Suppressor macrophage (primary cell): ENCODE data around the gene LRTM2.
"Not testable (repeated sequence)": the region's sequence is repeated elsewhere in the genome, so short reads cannot be mapped to it uniquely, and the experiment has no call there.

Experiments used
- DNase-seq, 4 experiments: peaks; one replicate each; pipeline ENCODE4 v3.0.0-alpha.2; 2020 to 2022

The LRTM2 gene

GRCh38 chr12:1811281-1811947, 9.0 kb upstream of the LRTM2 start:
- peak; percentile 49 to 86 (median 80) for DNase-seq

GRCh38 chr12:1811948-1812291, 8.4 kb upstream of the LRTM2 start:
- no peak for DNase-seq

GRCh38 chr12:1812650-1813302, 7.6 kb upstream of the LRTM2 start:
- peak; percentile 87 to 93 (median 92) for DNase-seq

GRCh38 chr12:1814266-1814665, 6.1 kb upstream of the LRTM2 start:
- peak in 3 of 4 experiments; percentile 24 to 43 (median 43) for DNase-seq

DNA sequence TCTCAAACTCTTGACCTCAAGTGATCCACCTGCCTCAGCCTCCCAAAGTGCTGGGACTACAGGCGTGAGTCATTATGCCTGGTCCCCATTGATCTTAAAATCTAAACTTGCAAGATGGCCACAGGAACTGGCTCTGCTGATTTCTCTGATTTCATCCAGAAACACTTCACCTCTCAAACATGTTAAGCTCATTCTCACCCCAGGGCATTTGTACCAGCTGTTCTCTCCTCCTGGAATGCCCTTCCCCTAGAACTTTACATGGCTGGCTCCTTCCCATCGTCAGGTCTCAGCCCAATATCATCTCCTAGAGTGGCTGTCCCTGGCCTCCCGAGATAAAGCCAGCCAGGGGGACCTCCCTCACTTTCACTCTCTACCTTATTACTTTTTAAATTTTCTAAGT, 5.3 kb upstream of the LRTM2 start:
- no peak for DNase-seq

- DNase-seq, result peak in 1 of 4 experiments; percentile 30
These were observed 4.3 kb upstream of the LRTM2 start for GRCh38 chr12:1815814-1816729.

DNA sequence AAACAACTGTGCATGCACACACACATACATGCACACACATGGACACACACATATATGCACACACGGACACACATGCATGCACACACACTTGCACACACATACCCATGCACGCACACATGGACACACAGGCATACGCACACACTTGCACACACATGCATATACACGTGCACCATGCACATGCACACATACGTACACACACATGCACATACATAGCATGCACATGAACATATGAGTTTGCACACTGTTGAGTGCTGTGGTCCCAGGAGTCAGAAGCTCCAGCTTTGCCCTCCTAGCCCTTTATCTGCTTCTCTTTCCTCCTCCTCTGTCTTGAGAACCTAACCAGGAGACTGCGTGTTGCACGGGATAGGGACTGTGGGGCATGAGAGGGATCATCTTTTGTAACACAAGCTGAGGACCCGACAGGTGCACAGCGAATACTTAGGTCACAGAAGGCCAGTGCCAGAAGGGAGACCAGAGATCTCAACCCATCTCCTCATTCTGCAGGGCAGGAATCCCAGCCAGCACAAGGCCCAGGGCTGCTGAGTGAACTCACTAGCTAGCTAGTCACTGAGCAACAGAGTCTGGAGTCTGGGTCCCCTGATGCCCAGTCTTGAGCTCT, 3.5 kb upstream of the LRTM2 start:
- DNase-seq, result no peak

DNA sequence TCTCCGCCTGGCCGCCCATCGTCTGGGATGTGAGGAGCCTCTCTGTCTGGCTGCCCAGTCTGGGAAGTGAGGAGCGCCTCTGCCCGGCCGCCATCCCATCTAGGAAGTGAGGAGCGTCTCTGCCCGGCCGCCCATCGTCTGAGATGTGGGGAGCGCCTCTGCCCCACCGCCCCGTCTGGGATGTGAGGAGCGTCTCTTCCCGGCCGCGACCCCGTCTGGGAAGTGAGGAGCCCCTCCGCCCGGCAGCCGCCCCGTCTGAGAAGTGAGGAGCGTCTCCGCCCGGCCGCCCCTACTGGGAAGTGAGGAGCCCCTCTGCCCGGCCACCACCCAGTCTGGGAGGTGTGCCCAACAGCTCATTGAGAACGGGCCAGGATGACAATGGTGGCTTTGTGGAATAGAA, 2.4 kb upstream of the LRTM2 start:
- DNase-seq, result not testable (repeated sequence)

GRCh38 chr12:1819050-1819449, 1.3 kb upstream of the LRTM2 start:
- peak in 1 of 4 experiments; percentile 26 for DNase-seq

DNA sequence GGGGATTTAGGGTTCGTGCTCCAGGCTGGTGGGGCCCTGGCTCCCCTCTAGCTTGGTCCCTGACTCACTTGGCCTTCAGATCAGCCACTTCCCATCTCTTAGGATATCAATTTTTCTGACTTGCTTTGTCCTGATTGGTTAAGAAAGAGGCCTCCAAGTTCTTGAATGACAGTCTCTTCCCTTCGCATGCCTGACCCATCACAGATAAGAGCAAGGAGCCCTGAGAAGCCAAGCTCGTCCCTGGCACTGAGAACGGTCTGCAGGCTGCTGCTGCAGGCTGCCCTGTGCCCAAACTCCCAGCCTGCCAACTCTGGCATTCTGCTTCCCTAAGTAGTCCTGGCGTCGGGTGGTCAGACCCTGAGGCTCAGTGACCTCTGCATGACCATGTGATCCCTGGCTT, 794 bp upstream of the LRTM2 start:
- no peak for DNase-seq

GRCh38 chr12:1820896-1821291, 529 bp downstream of the LRTM2 start:
- DNase-seq, result no peak

GRCh38 chr12:1821805-1822204, 1.4 kb downstream of the LRTM2 start:
- peak in 3 of 4 experiments; percentile 31 to 59 (median 52) for DNase-seq

DNA sequence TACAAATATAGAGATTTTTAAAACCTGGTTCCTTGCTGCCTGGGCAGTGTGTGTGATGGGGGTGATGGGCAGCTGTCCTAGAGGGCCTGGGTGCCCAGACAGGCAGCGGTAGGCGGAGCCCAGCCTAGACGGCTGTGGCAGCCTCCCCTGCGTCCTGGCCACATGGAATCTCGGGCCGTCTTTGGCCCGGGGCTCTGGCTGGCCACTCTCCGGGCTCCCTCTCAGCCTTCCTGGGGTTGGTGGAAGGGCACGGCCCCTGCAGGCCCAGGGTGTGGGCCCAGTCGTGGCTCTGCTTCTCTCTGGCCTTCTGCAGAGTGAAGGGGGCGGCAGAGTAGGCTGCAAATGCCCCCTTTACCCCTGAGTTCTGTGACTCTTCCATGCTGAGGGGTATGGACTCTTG, 2.3 kb downstream of the LRTM2 start:
- DNase-seq, result no peak

- DNase-seq, result no peak
These were observed 2.9 kb downstream of the LRTM2 start for GRCh38 chr12:1823237-1823636.

DNA sequence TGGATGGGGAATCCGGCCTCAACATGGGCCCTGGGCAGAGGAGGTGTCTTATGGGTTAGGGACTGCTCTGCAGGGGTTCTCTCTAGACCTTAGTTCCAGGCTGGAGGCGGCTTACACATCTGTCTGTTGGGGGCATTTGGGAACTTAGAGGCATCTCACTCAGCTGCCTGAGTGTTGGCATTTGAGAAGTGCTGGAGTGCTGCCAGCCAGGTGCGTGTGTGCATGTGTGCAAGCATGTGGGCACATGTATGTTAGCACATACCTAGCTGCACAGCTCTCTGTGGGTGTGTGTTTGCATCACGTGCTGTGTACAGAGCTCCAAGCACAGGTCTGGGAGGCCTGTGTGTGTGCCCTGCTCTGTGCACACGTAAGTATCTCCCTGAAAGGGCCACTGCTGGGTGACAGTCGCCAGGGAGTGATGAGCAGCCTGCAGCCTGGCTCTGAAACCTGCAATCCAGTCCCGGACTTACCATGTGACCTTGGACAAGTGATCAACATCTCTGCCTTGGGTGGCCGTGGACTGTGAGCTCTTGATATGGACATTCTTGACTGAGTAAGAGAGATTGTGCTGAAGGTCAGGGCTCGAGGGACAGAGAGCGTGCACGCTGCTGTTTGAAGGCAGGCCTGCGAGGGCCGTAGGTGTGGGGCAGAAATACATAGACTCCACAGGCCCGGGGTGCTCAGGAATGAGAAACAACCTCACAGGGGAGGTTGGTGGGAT, 5.2 kb downstream of the LRTM2 start:
- no peak for DNase-seq

DNA sequence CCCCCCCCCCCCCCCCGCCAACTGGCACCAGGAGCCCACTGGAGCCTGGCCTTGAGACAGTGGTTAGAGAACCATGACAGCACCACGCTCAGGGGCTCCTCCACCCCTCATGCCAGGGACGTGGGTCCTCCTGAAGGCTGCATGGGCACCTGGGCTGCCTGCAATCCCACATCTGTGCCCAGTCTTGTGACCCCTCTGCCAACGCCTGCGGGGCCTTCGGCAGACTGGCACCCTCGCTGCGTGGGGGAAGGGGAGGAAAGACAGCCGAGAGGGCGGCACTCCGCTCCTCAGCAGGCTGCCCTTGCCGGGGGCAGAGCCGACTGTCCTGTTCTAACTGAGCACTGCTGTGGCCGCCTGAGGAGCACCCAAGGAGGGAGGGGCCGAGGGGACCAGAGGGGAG, 6.0 kb downstream of the LRTM2 start:
- DNase-seq, result no peak

GRCh38 chr12:1826867-1827705, 6.7 kb downstream of the LRTM2 start:
- DNase-seq, result no peak

- DNase-seq, result no peak
These were observed 7.8 kb downstream of the LRTM2 start for GRCh38 chr12:1827826-1828805.

- DNase-seq, result no peak
These were observed 8.5 kb downstream of the LRTM2 start for GRCh38 chr12:1828856-1829255.

DNA sequence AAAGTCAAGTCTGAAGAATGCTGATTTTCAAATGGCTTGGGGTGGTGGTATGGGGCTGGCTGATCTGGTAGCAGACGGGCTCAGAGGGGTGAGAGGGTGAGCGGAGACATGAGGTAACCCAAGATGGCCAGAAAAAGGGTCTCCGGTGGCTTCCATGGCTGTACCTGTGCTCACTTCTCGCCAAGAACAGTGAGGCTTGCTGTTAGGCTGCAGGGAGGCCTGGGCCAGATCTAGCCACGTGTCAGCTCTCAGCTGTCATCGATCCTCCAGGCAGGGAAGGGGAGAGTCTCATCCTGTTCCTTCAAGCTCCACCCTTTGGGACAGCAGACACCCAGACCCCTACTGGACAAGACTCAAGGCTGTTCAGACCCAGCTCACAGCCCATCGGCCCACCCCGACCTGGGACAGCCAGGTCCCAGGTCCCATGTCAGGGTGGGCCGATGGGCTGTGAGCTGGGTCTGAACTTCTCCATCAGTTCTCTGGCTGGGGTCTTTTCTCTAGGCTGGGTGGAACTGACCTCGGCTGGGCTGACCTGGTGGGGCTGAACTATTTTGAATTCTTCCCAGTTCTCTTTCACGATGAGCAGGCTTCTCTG, 9.0 kb downstream of the LRTM2 start:
- DNase-seq, result no peak
